Fibroblast of mammary gland (primary cell): ENCODE data around the gene CCDC172.
A peak's percentile ranks its signal among the peaks of the same experiment; 100 is the strongest.
"Not testable (repeated sequence)": the region's sequence is repeated elsewhere in the genome, so short reads cannot be mapped to it uniquely, and the experiment has no call there.

ENCODE experiments used
- DNase-seq: peaks from one replicate; pipeline ENCODE4 v3.0.0-alpha.2; 2010; ENCODE audit warnings: low read depth
- H3K4me3 ChIP-seq: 2 replicates; pipeline ENCODE4 v1.5.1; 2011; ENCODE audit warnings: low read depth, mild to moderate bottlenecking, low read length, moderate library complexity; ENCODE audit not compliant: control insufficient read depth
- CTCF ChIP-seq: conservative IDR thresholded peaks from 2 replicates; pipeline ENCODE4 v1.5.1; 2011; ENCODE audit warnings: low read depth, low read length, inconsistent platforms; ENCODE audit not compliant: control insufficient read depth, insufficient read depth

CCDC172 gene

GRCh38 chr10:116356833-116357232, 32.6 kb downstream of the CCDC172 start:
- no peak overlapping the region for H3K4me3 ChIP-seq
- no peak for TF ChIP-seq CTCF
- no peak for DNase-seq

GRCh38 chr10:116364868-116365267, 40.6 kb downstream of the CCDC172 start:
- H3K4me3 ChIP-seq, result no peak overlapping the region
- no peak for DNase-seq
- TF ChIP-seq CTCF, result no peak

GRCh38 chr10:116371737-116372136, 47.5 kb downstream of the CCDC172 start:
- no peak overlapping the region for H3K4me3 ChIP-seq
- no peak for DNase-seq
- no peak for TF ChIP-seq CTCF

- no peak for TF ChIP-seq CTCF
- no peak overlapping the region for H3K4me3 ChIP-seq
- no peak for DNase-seq
Measured at GRCh38 chr10:116382290-116382689, 58.0 kb downstream of the CCDC172 start.

GRCh38 chr10:116385311-116385710, 61.1 kb downstream of the CCDC172 start:
- no peak for TF ChIP-seq CTCF
- no peak overlapping the region for H3K4me3 ChIP-seq
- DNase-seq, result no peak

GRCh38 chr10:116385994-116386809, 62.0 kb downstream of the CCDC172 start:
- peak; percentile 48 for TF ChIP-seq CTCF
- DNase-seq, result peak; percentile 37
- no peak overlapping the region for H3K4me3 ChIP-seq

GRCh38 chr10:116393246-116393831, 69.1 kb downstream of the CCDC172 start:
- not testable (repeated sequence) for DNase-seq, H3K4me3 ChIP-seq
